PC-3 (cell line): ENCODE results near the gene ABHD16A.

Source experiments
- CTCF ChIP-seq: fragments of 300-600 bp; sonication (generic); conservative IDR thresholded peaks from 2 replicates; pipeline ENCODE4 v1.5.1; 2017; ENCODE audit warnings: antibody characterized with exemption, low read depth, mild to moderate bottlenecking, low read length
- EZH2phosphoT487 ChIP-seq: fragments of 300-600 bp; sonication (generic); IDR thresholded peaks from 2 replicates; pipeline ENCODE4 v1.6.1; 2018; ENCODE audit warnings: mild to moderate bottlenecking, antibody characterized with exemption, low read length, borderline replicate concordance

- TF ChIP-seq CTCF = no peak
- no peak for TF ChIP-seq EZH2phosphoT487
These were observed 12.2 kb upstream of the ABHD16A start, which contains the start of gene LY6G6D for GRCh38 chr6:31715022-31715958.
